Smooth muscle cell (in vitro differentiated cells): Measurements from ENCODE around the gene TEKTIP1. TPM values are rescaled to one million over a fixed set of nuclear protein-coding genes. Genes with fewer than 3 reads are reported as not detected.

Experiments
- DNase-seq: peaks from one replicate; lab custom pipeline; 2025; ENCODE audit not compliant: unreplicated experiment; lab: John Stamatoyannopoulos, UW
- H2AFZ ChIP-seq: fragments of 200-600 bp; sonication (generic); 2 replicates; pipeline ENCODE4 v1.6.0; 2016; ENCODE audit warnings: antibody characterized with exemption, low read depth, mild to moderate bottlenecking
- H3F3A ChIP-seq: fragments of 200-600 bp; sonication (generic); 2 replicates; pipeline ENCODE4 v1.6.0; 2017; ENCODE audit warnings: antibody characterized with exemption, low read depth
- H3K27ac ChIP-seq: fragments of 200-600 bp; sonication (generic); 2 replicates; pipeline ENCODE4 v1.5.1; 2016; ENCODE audit warnings: low read depth, mild to moderate bottlenecking
- H3K27me3 ChIP-seq: fragments of 200-600 bp; sonication (generic); 2 replicates; pipeline ENCODE4 v1.6.1; 2016; ENCODE audit warnings: low read depth, mild to moderate bottlenecking
- H3K36me3 ChIP-seq: fragments of 200-600 bp; sonication (generic); 2 replicates; pipeline ENCODE4 v1.5.1; 2016; ENCODE audit warnings: low read depth
- H3K4me1 ChIP-seq: fragments of 200-600 bp; sonication (generic); 2 replicates; pipeline ENCODE4 v1.5.1; 2016; ENCODE audit warnings: low read depth
- H3K4me2 ChIP-seq: fragments of 200-600 bp; sonication (generic); 2 replicates; pipeline ENCODE4 v1.6.0; 2016; ENCODE audit warnings: mild to moderate bottlenecking
- H3K4me3 ChIP-seq: fragments of 200-600 bp; sonication (generic); 2 replicates; pipeline ENCODE4 v1.5.1; 2016; ENCODE audit warnings: mild to moderate bottlenecking
- H3K79me2 ChIP-seq: fragments of 200-600 bp; sonication (generic); 2 replicates; pipeline ENCODE4 v1.6.0; 2016; ENCODE audit warnings: low read depth, mild to moderate bottlenecking
- H3K9ac ChIP-seq: fragments of 200-600 bp; sonication (generic); 2 replicates; pipeline ENCODE4 v1.6.0; 2016; ENCODE audit warnings: low read depth
- H3K9me3 ChIP-seq: fragments of 200-600 bp; sonication (generic); replicated peaks from 2 replicates; pipeline ENCODE4 v1.5.1; 2016; ENCODE audit warnings: low read depth
- H4K20me1 ChIP-seq: fragments of 200-600 bp; sonication (generic); 2 replicates; pipeline ENCODE4 v1.6.0; 2016; ENCODE audit warnings: low read depth
- CTCF ChIP-seq: fragments of 200-600 bp; sonication (generic); IDR thresholded peaks from 2 replicates; pipeline ENCODE4 v1.5.1; 2017; ENCODE audit warnings: borderline replicate concordance, mild to moderate bottlenecking, antibody characterized with exemption; ENCODE audit not compliant: insufficient read depth, poor library complexity, severe bottlenecking
- WGBS: methylation state at CpG from one replicate; pipeline ENCODE4 v1.1.7; 2016; ENCODE audit warnings: low lambda C conversion rate; 5-methylcytosine and 5-hydroxymethylcytosine counted together
- polyA plus RNA-seq: library from polyadenylated mRNA; unstranded; fragments of >200 nt; fragmentation: Nextera tagmentation; extraction: Ambion mirVana; gene quantifications from 2 replicates; pipeline ENCODE4 v1.2.1, GENCODE V29; 2016
- small RNA-seq: library from RNA; depleted of rRNA; stranded (forward); fragments of <200 nt; gene quantifications from one replicate; pipeline ENCODE3, GENCODE V24; 2014
- total RNA-seq: library from RNA; depleted of rRNA; stranded (reverse); fragments of >200 nt; gene quantifications from 2 replicates; pipeline ENCODE4 v1.2.3, GENCODE V29; 2014

The TEKTIP1 gene
- total and polyA plus RNA-seq, 2 experiments from 2014 or later: 0.62 TPM; not detected in 1

- Histone ChIP-seq H2AFZ (no peak overlapping the region), H3K36me3 (no peaks in the 10 kb centered on the region), H3K9me3 (no peaks in the 10 kb centered on the region), H3K4me1 (no peaks in the 10 kb centered on the region), H3K79me2 (no peaks in the 10 kb centered on the region), H4K20me1 (no peaks in the 10 kb centered on the region), H3F3A (no peaks in the 10 kb centered on the region), H3K27ac (no peak overlapping the region), H3K4me2 (no peak overlapping the region), H3K4me3 (no peak overlapping the region), H3K9ac (no peak overlapping the region), H3K27me3 (no peaks in the 10 kb centered on the region)
- 95% methylated on average over 9 of the region's 9 CpGs for whole genome bisulfite sequencing
- TF ChIP-seq CTCF: no peak
- no peak for DNase-seq
Observed at GRCh38 chr19:3591876-3592613, 53.1 kb downstream of the TEKTIP1 start.

GRCh38 chr19:3593156-3593555 lies 54.2 kb downstream of the TEKTIP1 start:
- H3K36me3 ChIP-seq: no peaks in the 10 kb centered on the region
- H3K9me3 ChIP-seq: no peaks in the 10 kb centered on the region

More at GRCh38 chr19:3593156-3593555, 54.2 kb downstream of the TEKTIP1 start:
- Histone ChIP-seq H3K4me3 (no peak overlapping the region), H3K79me2 (no peaks in the 10 kb centered on the region), H4K20me1 (no peaks in the 10 kb centered on the region), H3K4me1 (no peaks in the 10 kb centered on the region), H3K27ac (no peak overlapping the region), H3F3A (no peaks in the 10 kb centered on the region), H3K9ac (no peak overlapping the region), H3K27me3 (no peaks in the 10 kb centered on the region), H3K4me2 (no peak overlapping the region), H2AFZ (no peak overlapping the region)
- TF ChIP-seq CTCF: no peak
- 46% methylated on average over 11 of the region's 11 CpGs for WGBS
- DNase-seq: no peak

Small RNA genes lying within 50 kb of the gene (small RNA-seq; reads per million reads assigned to genes)
- not detected for gene AC005786.1
- not detected for gene RF00212

Other genes with a start within 250 kb of the TEKTIP1 start
- gene NFIC, start 172.6 kb upstream of the TEKTIP1 start, total RNA-seq: 7.9 and 8.6 TPM in 2 replicates
- gene NFIC, start 172.6 kb upstream of the TEKTIP1 start, polyA plus RNA-seq: 33.2 and 36.2 TPM in 2 replicates
- 1.1 TPM in 1 of 2 replicates, not detected in the other for gene SMIM24, start 58.6 kb upstream of the TEKTIP1 start, total RNA-seq
- not detected in 2 replicates for gene SMIM24, start 58.6 kb upstream of the TEKTIP1 start, polyA plus RNA-seq
- gene SMIM44, start 55.7 kb upstream of the TEKTIP1 start, total RNA-seq: not detected in 2 replicates
- gene SMIM44, start 55.7 kb upstream of the TEKTIP1 start, polyA plus RNA-seq: not detected in 2 replicates
- gene DOHH, start 38.5 kb upstream of the TEKTIP1 start, total RNA-seq: 8.1 and 8.7 TPM in 2 replicates
- gene DOHH, start 38.5 kb upstream of the TEKTIP1 start, polyA plus RNA-seq: 27.0 and 27.2 TPM in 2 replicates
- gene FZR1, start 32.9 kb upstream of the TEKTIP1 start, total RNA-seq: 16.3 and 33.9 TPM in 2 replicates
- 49.7 and 64.8 TPM in 2 replicates for gene FZR1, start 32.9 kb upstream of the TEKTIP1 start, polyA plus RNA-seq
- gene MFSD12, start 18.4 kb downstream of the TEKTIP1 start, total RNA-seq: 26.8 and 56.0 TPM in 2 replicates
- 73.8 and 93.9 TPM in 2 replicates for gene MFSD12, start 18.4 kb downstream of the TEKTIP1 start, polyA plus RNA-seq
- 86.3 and 109 TPM in 2 replicates for gene HMG20B, start 33.8 kb downstream of the TEKTIP1 start, total RNA-seq
- gene HMG20B, start 33.8 kb downstream of the TEKTIP1 start, polyA plus RNA-seq: 120 and 128 TPM in 2 replicates
- gene GIPC3, start 46.3 kb downstream of the TEKTIP1 start, total RNA-seq: 0.13 and 0.27 TPM in 2 replicates
- gene GIPC3, start 46.3 kb downstream of the TEKTIP1 start, polyA plus RNA-seq: 0.86 and 0.96 TPM in 2 replicates
- 1.1 and 1.7 TPM in 2 replicates for gene TBXA2R, start 67.7 kb downstream of the TEKTIP1 start, total RNA-seq
- gene TBXA2R, start 67.7 kb downstream of the TEKTIP1 start, polyA plus RNA-seq: 9.3 and 9.4 TPM in 2 replicates
- gene CACTIN, start 87.6 kb downstream of the TEKTIP1 start, total RNA-seq: 16.7 and 17.5 TPM in 2 replicates
- gene CACTIN, start 87.6 kb downstream of the TEKTIP1 start, polyA plus RNA-seq: 17.3 and 22.5 TPM in 2 replicates
- gene PIP5K1C, start 161.3 kb downstream of the TEKTIP1 start, total RNA-seq: 8.2 and 13.2 TPM in 2 replicates
- gene PIP5K1C, start 161.3 kb downstream of the TEKTIP1 start, polyA plus RNA-seq: 27.2 and 29.9 TPM in 2 replicates
- gene TJP3, start 169.2 kb downstream of the TEKTIP1 start, total RNA-seq: 1.7 and 6.2 TPM in 2 replicates
- 1.2 and 9.0 TPM in 2 replicates for gene TJP3, start 169.2 kb downstream of the TEKTIP1 start, polyA plus RNA-seq
- gene APBA3, start 222.5 kb downstream of the TEKTIP1 start, total RNA-seq: 7.7 and 16.1 TPM in 2 replicates
- gene APBA3, start 222.5 kb downstream of the TEKTIP1 start, polyA plus RNA-seq: 27.9 and 28.4 TPM in 2 replicates
- 19.5 and 33.8 TPM in 2 replicates for gene MRPL54, start 223.5 kb downstream of the TEKTIP1 start, total RNA-seq
- 60.8 and 64.4 TPM in 2 replicates for gene MRPL54, start 223.5 kb downstream of the TEKTIP1 start, polyA plus RNA-seq
- gene RAX2, start 233.1 kb downstream of the TEKTIP1 start, total RNA-seq: not detected in 2 replicates
- gene RAX2, start 233.1 kb downstream of the TEKTIP1 start, polyA plus RNA-seq: not detected in 2 replicates
- not detected in 2 replicates for gene MATK, start 247.2 kb downstream of the TEKTIP1 start, total RNA-seq
- gene MATK, start 247.2 kb downstream of the TEKTIP1 start, polyA plus RNA-seq: not detected in 2 replicates